Stimulated activated CD4-positive, alpha-beta T cell treated with anti-CD3 and anti-CD28 coated beads, Interleukin-2, amount 100 ng/mL, for 48 hours (primary cell): Measurements from ENCODE around the gene CCDC57.
A peak's percentile ranks its signal among the peaks of the same experiment; 100 is the strongest.

ENCODE experiments used
- DNase-seq, 2 donors: peaks; one replicate each; pipeline ENCODE4 v3.0.0-alpha.2; 2020

CCDC57 gene

DNA sequence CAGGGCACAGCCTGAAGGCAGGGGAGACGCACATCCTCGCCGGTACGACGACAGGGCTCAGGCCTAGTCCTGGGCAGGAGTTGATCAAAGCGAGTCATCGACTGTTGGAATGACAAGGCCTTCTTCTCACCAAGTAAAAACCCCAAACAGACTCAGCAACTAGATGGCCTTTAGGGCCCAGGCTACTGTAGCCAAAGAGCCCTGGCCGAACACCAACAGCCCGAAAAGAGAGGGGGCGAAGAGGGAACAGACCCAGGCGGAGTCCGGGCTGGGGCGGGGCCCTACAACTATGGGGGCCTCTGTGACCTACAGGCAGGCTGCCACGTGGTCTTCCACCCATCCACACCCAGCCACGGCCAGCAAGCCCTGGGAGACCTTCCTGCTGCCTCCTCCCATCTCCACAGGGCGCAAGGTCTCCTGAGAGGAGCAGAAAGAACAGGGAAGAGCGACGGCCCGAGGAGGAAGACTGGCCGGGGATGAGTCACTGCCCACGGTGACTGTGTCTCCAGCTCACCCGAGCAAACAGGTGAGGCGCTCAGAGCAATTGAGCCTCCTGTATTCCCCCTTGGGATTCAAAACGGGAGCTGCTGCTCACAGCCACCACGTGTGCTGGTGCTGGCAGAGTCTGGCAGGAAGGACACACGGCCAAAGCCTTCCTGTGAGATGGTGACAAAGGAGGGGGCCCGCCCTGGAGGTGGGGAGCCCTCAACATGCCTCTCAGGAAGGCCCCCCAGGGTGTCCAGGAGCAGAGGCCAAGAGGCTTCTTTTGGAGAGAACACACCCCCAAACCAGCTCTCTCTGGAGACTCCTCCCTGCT, 33.9 kb upstream of the CCDC57 start:
- DNase-seq: no peak

DNA sequence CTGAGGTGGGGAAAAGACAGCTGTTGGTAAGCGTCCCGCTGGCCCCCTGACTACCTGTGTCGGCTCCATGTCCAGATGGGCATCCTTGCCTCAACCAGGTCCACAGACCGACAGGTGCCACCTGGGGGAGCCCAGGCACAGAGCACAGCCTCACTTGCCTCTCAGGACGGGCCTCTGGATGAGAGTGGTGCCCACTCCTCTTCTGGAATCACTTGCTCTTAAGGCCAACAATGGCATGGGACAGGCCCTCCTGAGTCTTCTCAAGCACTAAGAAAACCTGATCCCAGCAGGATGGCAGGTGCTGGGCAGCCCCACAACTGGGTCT, 33.4 kb upstream of the CCDC57 start:
- DNase-seq: no peak

DNA sequence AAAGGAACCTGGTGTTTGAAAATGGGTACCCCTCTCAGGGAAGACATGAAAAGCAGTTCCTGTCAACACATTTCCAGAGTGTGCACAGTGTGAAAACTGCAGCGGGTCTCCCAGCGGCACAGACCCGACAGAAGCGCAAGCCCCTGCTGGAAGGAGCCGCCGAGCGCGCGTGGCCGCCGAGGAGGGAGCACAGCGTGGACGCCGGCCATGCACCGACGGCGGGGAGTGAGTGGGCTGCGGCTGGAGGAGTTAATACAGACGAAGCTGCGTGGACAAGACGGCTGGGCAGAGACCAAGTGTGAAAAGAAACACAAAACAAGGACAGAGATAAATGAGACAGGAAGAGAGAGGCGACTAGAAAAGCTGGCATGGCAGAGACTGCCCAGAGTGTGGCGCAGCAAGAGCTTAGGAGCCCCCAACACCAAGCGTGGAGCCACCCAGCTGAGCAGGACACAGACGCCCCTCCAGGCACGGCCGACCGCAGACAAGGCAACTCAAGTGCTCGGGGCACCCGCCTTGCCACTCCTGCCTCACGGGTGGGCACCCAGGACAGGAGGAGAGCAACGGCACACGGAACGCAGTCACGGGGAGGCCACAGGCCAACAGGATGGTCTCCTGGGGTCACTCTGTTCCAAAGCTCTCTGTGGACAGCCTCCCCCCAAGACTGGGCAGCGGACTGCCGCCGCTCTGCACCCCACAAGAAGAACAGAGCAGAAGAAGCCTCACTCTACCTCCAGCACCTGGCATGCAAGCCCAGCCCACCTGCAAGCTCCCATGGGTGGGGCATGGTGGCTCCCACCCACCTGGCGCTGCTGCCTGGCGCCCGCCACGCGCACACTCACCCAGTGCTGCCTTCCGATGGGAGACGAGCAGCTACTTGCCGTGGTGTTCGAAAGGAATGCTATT, 32.7 kb upstream of the CCDC57 start:
- no peak for DNase-seq

DNA sequence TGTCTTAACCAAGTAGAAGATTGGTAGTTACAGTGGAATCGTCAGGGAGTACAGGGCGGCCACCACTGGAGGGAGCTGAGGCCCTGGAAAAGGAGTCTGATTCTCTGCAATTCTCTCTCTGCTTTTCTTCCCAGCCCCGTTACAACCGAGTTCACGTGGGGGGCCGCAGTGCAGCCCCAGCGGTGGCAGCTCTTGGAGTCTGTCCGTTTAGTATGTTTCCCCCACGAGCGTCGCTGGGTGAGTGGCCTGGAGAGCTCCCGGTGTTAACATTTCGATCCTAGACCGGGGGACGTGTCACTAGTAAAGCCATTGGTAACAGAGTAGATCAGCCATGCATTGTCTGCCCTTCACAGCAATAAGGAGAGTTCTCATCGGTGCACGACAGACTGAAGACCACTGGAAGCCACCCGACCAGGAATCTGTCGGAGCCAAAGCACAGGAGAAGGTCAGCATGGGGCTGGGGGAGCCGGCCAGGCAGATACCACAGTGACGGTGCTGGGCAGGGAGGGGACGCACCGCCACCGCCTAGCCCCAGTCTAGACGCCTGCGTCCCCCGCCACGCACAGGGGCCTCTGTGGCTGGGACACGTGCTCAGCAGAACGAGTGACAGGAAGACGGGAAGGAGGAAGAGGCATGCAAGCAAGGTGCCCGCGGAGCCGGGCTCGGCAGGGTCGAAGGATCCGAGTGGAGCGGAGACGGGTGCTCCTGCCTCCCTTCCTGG, 31.9 kb upstream of the CCDC57 start:
- no peak for DNase-seq

DNA sequence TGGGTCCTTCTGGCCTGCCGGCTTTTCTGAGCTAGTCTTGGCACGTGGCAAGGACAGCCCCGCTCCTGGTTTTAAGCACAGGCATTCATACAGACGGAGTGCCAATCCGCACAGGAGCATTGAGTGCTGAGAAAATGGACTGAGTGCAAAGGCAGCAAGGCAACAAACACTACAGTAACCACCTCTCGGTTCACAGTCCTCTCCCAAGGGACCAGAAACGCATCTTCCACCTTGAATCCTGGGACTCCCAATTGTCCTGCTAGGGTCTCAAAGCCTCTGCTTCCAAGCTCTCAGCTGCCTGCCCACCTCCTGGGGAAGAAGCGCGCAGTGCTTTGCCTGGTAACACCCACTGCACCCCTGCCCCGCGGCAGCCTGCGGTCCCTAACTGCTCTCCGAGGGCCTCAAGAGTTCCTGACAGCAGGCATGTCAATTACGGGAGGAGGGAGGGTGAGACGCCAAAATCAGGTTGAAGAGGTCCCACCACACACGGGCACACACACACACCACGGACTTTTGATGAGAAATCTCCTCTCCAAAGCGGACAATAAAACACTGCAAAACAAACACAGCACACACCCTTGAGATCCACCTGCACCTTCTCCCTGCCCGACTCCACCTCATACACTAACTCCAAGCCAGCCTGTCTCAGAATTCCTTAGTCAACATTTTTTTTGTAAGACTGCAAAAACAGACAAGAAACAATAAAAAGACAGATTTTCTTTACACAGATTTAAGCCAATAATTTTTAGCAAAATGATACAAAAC, 31.2 kb upstream of the CCDC57 start:
- DNase-seq: no peak

DNA sequence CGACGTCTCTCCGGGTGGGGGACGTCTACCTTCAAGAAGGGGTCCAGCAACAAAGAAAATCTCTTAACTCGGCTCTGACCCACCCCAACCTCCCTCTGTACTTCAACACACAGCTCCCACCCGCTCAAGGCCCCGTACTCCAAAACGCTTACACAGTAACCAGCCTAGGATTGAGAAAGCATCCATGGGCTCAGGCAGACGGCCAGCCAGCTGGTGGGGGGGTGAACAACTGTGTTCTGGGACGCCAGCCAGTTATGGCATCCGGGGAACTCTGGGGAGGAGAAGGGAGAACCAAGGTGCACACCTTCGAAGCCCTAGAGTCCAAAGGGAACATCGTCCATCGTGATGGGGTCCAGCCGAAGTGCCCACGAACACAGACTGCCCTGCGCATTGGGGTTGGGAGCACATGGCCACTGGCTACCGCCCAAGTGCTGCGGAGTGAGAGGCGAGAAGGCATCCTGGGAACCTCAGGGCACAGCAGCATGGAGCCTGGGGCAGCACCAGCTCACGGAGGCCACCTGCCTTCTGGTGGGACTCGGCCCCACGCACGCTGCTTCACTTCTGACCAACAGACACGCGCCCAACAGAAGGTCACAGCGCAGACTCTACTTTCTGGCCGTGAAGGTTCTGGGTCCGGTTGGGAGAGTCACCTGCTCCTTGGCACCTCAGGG, 30.5 kb upstream of the CCDC57 start:
- no peak for DNase-seq

DNA sequence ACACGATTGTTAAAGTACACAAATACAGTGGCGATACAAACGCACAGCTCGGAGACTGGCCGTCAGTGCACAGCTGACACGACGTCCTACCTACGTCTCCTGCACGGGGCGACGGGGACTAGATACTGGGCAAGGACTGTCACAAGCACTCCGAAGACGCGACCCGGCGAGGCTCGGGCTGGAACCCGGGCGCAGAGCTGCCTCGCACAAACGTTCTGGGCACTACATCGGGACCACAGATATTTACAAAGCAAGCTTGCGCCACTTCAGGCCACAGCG, 30.0 kb upstream of the CCDC57 start:
- no peak for DNase-seq

DNA sequence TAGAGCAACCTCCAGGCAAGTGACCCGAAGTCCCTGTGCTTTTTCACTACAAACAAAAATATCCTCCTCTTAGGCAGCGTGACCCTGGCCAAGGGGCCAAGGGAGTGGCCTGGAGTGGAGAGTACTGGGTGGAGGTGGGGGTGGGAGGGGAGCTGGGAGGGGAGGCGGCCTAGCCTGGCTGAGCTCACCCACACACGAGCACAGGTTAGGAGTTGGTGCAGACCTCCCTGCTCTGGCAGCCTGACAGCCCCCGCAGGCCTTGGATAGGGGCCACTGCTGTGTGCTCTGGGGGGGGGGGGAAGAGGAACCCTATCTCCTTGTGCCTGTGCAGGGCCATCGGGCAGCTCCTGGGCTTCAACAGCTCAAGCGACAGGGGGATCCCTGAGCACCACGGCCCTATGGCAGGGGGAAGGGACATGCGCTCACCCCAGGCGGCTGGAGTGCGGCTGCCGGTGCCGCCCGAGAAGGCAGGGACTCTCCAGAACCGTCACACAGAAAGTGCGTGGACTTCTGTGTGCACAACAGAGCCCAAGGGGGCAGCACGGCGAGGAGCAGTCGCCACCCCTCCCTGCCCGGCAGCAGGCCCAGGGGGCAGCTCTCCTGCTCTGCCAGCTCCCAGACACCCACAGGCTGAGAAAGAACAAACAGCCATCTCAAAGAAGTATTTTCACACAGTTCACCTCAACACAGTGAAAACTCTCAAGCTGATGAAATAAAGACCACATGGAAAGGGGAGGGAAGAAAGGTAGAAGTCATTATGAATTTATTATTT, 29.5 kb upstream of the CCDC57 start:
- DNase-seq: no peak

DNA sequence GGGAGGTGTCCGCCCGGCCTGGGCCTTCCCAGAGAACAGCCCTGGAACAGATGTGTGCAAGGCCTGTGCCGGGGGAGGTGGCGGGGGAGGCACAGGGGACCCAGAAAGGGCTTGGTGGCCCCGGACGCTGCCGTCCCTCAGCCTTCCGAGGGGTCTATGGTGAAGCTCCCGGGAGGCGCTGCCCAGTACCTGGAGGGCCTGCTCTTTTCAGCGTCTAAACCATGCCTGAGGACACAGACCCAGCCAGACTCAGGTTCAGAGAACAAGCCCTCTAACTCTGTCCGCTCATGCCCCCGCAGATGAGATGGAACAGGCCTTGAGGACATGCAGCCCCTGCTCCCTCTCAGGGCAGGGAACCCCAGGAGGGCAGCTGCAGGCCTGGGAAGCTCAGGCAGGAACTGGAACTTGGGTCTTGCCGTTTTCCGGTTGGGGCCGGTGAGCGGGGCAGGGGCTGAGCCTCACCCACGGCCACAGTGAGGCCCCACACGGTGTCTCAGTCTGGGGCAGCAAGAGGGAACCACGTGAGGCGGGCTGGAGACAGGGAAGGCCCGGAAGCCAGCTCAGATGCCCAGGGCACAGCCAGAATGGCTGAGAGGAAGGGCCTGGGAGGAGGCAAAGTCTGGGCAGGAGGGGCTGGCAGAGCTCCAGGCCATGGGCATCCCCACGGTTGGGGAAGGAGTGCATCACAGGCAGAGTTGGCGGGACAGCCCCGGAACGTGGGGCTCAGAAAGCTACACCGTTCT, 28.7 kb upstream of the CCDC57 start:
- DNase-seq: peak in 1 of 2 donors; percentile 44

DNA sequence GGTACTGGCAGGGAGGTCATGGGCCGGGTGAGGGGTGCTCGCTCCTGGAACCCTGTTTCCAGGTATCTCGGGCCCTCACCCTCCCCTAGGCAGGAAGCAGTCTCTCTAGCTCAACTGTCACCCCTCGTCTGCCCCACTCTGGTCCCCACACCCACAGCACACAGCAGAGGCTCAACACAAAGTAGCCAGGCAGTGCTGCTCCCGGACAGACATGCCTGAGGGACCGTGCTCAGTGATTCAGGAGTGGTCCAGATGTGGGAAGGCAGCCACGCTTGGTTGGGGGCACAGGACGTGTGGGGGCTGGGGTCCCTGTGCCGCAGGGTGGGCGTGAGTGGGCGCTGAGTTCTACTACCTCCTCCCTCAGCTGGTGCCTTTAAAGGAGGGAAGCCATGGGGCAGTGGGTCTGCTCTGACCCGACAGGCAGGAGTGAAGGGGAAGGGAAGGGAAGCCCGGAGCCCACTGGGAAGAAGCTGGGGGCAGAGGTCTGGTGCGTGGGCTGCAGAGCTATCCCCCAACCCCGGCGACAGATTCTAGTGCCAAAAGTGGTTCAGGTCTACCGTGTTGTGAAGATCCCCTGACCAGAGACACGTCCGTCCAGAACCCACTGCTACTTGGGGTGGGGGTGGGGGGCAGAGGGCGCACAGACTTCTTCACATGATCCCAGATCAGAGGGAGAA, 28.0 kb upstream of the CCDC57 start:
- DNase-seq: no peak

DNA sequence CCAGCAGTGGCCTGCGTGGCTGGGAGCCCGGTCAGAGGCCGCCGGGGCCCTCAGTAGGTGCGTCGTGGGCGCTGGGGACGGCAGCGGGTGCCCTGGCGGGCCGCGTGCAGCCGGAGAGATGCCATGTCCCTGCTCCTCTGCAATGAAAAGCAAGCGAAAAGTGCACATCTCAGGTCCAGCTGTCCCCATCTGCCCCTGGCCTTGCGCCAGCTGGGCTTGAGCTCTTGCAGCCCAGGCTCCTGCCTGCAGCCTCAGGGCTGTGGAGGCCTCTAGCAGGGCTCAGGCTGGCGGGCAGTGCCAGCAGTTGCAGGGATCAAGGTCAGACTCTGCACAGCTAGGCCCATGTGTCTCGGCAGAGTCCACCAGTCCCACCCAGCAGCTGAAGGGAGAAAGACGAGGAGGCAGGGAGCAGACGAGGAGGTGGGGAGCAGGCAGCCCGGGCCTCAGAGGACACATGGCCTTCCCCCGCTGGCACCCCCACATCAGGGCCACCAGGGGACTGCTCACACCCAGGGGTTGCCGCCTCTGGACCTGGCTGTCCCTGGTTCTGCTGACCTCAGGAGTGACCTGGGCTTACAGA, 27.4 kb upstream of the CCDC57 start:
- DNase-seq: no peak

DNA sequence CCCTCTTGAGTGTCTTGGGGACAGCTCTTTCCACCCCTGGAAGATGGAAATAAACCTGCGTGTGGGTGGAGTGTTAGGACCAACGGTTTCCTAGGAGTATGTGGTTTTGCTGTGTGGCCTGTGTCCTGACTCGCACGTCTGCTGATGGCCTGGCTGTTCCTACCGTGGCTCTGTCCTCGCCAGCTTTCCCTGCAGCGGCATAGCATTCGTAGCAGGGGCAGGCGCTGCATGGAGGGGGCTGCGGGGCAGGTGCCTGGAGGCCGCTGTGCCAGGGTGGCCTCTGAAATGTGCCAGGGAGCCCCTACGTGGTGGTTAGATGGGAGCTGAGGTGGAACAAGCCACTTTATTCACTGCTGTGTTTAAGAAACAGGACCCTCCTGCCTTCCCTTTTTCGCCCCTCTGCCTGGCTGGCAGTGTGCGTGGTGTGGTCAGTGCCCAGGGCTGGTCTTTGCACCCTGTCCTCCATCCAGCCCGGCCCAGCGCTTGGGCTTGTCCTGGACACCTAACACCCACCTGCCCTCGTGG, 26.8 kb upstream of the CCDC57 start:
- no peak for DNase-seq

DNA sequence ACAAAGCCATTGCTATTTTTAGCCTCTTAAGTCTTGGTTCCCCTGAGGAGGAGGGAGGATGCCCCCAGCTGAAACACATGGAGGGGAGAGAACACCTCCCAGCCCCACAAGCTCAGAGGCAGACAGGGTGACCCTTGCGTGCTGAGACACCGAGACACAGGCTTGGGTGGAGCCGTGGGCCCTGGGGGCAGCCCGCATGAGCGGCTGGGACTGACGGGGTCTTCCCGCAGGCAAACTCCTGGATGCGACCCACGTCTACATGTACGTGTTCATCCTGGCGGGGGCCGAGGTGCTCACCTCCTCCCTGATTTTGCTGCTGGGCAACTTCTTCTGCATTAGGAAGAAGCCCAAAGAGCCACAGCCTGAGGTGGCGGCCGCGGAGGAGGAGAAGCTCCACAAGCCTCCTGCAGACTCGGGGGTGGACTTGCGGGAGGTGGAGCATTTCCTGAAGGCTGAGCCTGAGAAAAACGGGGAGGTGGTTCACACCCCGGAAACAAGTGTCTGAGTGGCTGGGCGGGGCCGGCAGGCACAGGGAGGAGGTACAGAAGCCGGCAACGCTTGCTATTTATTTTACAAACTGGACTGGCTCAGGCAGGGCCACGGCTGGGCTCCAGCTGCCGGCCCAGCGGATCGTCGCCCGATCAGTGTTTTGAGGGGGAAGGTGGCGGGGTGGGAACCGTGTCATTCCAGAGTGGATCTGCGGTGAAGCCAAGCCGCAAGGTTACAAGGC, 26.0 kb upstream of the CCDC57 start:
- peak; percentile 57 to 62 for DNase-seq

DNA sequence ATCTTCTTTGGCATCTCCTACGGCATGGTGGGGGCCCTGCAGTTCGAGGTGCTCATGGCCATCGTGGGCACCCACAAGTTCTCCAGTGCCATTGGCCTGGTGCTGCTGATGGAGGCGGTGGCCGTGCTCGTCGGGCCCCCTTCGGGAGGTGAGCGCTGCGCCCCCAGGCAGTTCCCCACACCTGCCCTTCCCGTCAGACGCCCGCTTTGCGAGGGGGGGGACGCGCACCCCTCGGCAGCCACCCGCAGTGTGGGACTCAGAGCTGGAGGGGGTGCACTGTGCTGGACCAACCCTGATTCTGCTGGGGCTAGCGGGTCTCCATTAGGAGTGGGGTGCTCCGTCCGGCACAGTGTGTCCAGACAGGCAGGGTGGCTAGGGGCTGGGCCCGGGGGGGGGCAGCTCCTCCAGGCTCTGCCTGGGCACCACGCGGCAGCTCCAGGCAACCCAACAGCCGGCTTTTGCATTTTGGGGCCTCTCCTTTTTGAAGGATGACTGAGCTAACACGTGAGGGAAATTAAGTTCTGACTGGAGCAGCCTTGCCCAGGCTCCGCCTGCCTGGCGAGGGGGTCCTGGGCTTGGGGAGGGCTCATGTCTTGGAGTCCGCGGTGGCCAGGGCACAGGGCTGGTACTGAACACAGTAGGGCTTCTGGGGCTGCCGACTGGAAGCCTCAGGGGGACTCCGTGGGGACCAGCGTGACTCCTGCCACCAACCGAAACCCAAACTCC, 25.3 kb upstream of the CCDC57 start:
- no peak for DNase-seq

DNA sequence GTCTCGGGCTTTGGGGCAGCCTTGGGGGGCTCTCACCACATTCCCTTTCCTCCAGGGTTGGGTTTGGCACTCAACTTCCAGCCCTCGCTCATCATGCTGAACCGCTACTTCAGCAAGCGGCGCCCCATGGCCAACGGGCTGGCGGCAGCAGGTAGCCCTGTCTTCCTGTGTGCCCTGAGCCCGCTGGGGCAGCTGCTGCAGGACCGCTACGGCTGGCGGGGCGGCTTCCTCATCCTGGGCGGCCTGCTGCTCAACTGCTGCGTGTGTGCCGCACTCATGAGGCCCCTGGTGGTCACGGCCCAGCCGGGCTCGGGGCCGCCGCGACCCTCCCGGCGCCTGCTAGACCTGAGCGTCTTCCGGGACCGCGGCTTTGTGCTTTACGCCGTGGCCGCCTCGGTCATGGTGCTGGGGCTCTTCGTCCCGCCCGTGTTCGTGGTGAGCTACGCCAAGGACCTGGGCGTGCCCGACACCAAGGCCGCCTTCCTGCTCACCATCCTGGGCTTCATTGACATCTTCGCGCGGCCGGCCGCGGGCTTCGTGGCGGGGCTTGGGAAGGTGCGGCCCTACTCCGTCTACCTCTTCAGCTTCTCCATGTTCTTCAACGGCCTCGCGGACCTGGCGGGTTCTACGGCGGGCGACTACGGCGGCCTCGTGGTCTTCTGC, 24.6 kb upstream of the CCDC57 start:
- no peak for DNase-seq

DNA sequence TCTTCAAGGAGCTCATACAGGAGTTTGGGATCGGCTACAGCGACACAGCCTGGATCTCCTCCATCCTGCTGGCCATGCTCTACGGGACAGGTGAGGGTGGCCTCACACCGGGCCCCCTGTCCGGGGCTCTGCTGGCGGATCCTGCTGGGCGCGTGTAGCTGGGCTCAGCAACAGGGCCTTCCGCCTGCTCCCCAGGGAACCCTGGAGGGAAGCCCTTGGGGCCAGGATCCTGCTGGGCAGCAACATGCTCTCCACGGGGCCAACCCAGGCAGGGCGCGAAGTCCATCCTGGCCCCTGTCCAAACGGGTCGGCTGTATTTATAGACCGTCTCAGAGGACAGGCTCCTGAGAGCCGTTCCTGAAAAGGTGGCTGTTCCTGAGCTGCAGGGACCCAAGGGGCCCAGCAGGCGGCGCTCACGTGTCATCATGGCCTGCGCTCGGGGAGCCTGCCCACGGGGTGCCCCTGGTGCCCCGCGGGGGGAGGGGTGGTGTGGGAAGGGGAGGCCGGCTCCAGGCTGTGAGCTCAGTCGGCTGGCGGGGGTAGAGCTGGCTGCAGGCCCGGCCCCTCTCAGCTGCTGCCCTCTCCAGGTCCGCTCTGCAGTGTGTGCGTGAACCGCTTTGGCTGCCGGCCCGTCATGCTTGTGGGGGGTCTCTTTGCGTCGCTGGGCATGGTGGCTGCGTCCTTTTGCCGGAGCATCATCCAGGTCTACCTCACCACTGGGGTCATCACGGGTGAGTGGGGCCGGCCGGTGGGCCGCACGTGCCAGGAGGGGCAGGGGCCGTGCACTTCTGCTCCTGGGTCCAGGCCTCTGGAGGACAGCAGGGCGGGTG, 23.7 kb upstream of the CCDC57 start:
- peak; percentile 66 to 73 for DNase-seq

DNA sequence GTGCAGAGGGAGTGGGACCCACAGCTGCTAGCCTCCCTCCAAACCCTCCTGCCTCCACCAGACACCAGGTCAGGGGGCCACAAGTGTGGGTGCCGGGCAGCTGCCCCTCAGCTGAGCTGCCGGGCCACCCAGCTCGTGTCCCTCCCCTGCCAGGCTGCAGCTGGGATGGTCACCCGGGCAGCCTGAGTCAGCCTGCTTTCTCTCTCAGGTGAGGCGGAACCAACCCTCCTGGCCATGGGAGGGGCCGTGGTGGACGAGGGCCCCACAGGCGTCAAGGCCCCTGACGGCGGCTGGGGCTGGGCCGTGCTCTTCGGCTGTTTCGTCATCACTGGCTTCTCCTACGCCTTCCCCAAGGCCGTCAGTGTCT, 23.1 kb upstream of the CCDC57 start:
- no peak for DNase-seq
